K562 (cell line): ENCODE results near the gene STOM. TPM values are rescaled to one million over a fixed set of nuclear protein-coding genes. Genes with fewer than 3 reads are reported as not detected.

Experiments
- ATAC-seq: fragments of 200-7000 bp; cut with Tn5 transposase; 3 replicates; pipeline ENCODE4 v1.9.1; 2020; ENCODE audit warnings: moderate library complexity
- BruUV-seq: library from RNA; stranded (reverse); fragments of 400-500 nt; replicated peaks from 2 replicates; lab custom pipeline; 2021; lab: Mats Ljungman, UMichigan
- CTCF ChIA-PET: fragments of 300-600 bp; formaldehyde crosslinking; extraction: SDS; loops from one replicate; lab custom pipeline; 2021; ENCODE audit warnings: low intra/inter-chr PET ratio; lab: Yijun Ruan, JAX
- POLR2A ChIA-PET: fragments of 300-600, 350-650 bp; sonication (Branson Sonifier 250); formaldehyde crosslinking; extraction: SDS; loops from one replicate; lab custom pipeline; 2021; ENCODE audit warnings: antibody characterized with exemption, inconsistent platforms; lab: Yijun Ruan, JAX
- DNase-seq, 4 experiments: peaks; one replicate each; pipeline versions ENCODE4 v3.0.0 to v3.0.0-alpha.2; 2011 to 2018; ENCODE audit warnings: low spot score in 3 of 4, mixed read lengths in 3 of 4; ENCODE audit errors: extremely low read depth in 1 of 4
- FAIRE-seq: peaks from 2 replicates; lab custom pipeline; 2011; peaks lifted over from hg19 to GRCh38; lab: Jason Lieb, UNC
- H2AFZ ChIP-seq: 2 replicates; pipeline ENCODE4 v1.6.0; 2011; ENCODE audit warnings: low read depth, low read length, control low read depth, inconsistent platforms
- H3K27ac ChIP-seq: fragments of 200-600 bp; 3 replicates; pipeline ENCODE4 v1.8.0; 2011; ENCODE audit warnings: low read depth, mild to moderate bottlenecking, control low read depth, inconsistent platforms, low read length, moderate library complexity, mixed read lengths; ENCODE audit errors: extremely low read depth
- H3K27me3 ChIP-seq, 2 experiments: fragments of 300-600 bp in 1 of 2; 2 replicates in 1 of 2; 3 replicates in 1 of 2; pipeline versions ENCODE4 v1.6.0 to v1.8.0; 2011; ENCODE audit warnings: inconsistent platforms in 2 of 2, low read length in 2 of 2, mild to moderate bottlenecking in 1 of 2, mixed read lengths in 1 of 2, moderate library complexity in 1 of 2; ENCODE audit not compliant: control insufficient read depth in 2 of 2, insufficient read depth in 2 of 2
- H3K36me3 ChIP-seq: fragments of 300-600 bp; 3 replicates; pipeline ENCODE4 v1.8.0; 2011; ENCODE audit warnings: mild to moderate bottlenecking, low read length, inconsistent platforms; ENCODE audit not compliant: control insufficient read depth, insufficient read depth
- H3K4me1 ChIP-seq, 2 experiments: fragments of 200-600 bp in 1 of 2; replicated peaks in 1 of 2; 2 replicates in 1 of 2; 3 replicates in 1 of 2; pipeline versions ENCODE4 v1.5.1 to v1.8.0; 2011; ENCODE audit warnings: inconsistent platforms in 2 of 2, low read length in 2 of 2, mild to moderate bottlenecking in 1 of 2, mixed read lengths in 1 of 2, moderate library complexity in 1 of 2; ENCODE audit not compliant: control insufficient read depth in 2 of 2, insufficient read depth in 2 of 2
- H3K4me2 ChIP-seq: 2 replicates; pipeline ENCODE4 v1.6.1; 2011; ENCODE audit warnings: low read length, control low read depth, inconsistent platforms, mixed read lengths; ENCODE audit not compliant: insufficient read depth
- H3K4me3 ChIP-seq: fragments of 200-600 bp; sonication (generic), shearing (Covaris generic); 2 replicates; pipeline ENCODE4 v1.5.1; 2016; ENCODE audit warnings: control low read depth, inconsistent platforms
- H3K79me2 ChIP-seq: fragments of 200-600 bp; 3 replicates; pipeline ENCODE4 v1.8.0; 2011; ENCODE audit warnings: low read length, inconsistent platforms; ENCODE audit not compliant: control insufficient read depth, insufficient read depth
- H3K9ac ChIP-seq, 2 experiments: 2 replicates each; pipeline versions ENCODE4 v1.6.0 to v1.6.1; 2011; ENCODE audit warnings: low read depth in 2 of 2, low read length in 2 of 2, control low read depth in 1 of 2, inconsistent platforms in 1 of 2, mild to moderate bottlenecking in 1 of 2, mixed read lengths in 1 of 2; ENCODE audit not compliant: insufficient read depth in 1 of 2
- H3K9me1 ChIP-seq: one replicate; pipeline ENCODE4 v1.6.0; 2011; ENCODE audit warnings: inconsistent platforms, mild to moderate bottlenecking, low read length, moderate library complexity; ENCODE audit not compliant: control insufficient read depth, insufficient read depth
- H3K9me3 ChIP-seq: replicated peaks from 2 replicates; pipeline ENCODE4 v1.5.1; 2011; ENCODE audit warnings: low read depth, low read length, inconsistent platforms; ENCODE audit not compliant: control insufficient read depth, insufficient read depth
- H4K20me1 ChIP-seq: replicated peaks from 2 replicates; pipeline ENCODE4 v1.6.1; 2011; ENCODE audit warnings: low read length, inconsistent platforms, mixed read lengths; ENCODE audit not compliant: control insufficient read depth, insufficient read depth
- ELK3 ChIP-seq: fragments of 450-650 bp; formaldehyde crosslinking; IDR thresholded peaks from 2 replicates; pipeline ENCODE4 v1.4.0; 2020; ENCODE audit warnings: mild to moderate bottlenecking
- EP300 ChIP-seq: IDR thresholded peaks from 2 replicates; pipeline ENCODE4 v1.6.1; 2012; ENCODE audit warnings: low read length, improper control_type of control experiment
- ETV6 ChIP-seq, 3 experiments: fragments of 150-350 bp in 1 of 3; sonication (generic) in 1 of 3; formaldehyde crosslinking in 1 of 3; IDR thresholded peaks; 2 replicates each; pipeline versions ENCODE4 v1.6.1 to v1.8.0; 2014 to 2022; ENCODE audit warnings: borderline replicate concordance in 2 of 3, low read depth in 2 of 3, antibody characterized with exemption in 1 of 3, low read length in 1 of 3, mild to moderate bottlenecking in 1 of 3, missing genetic modification reagents in 1 of 3
- HNRNPL ChIP-seq: fragments of 200-400 bp; formaldehyde crosslinking; IDR thresholded peaks from 2 replicates; pipeline ENCODE4 v1.6.1; 2017; ENCODE audit warnings: low read depth, mild to moderate bottlenecking, low read length
- MEIS2 ChIP-seq: fragments of 450-650 bp; IDR thresholded peaks from 2 replicates; pipeline ENCODE4 v1.6.1; 2014; ENCODE audit warnings: mild to moderate bottlenecking; ENCODE audit not compliant: partially characterized antibody
- PRDM10 ChIP-seq: fragments of 450-650 bp; IDR thresholded peaks from 2 replicates; pipeline ENCODE4 v1.6.1; 2018; ENCODE audit not compliant: partially characterized antibody
- RBM39 ChIP-seq: fragments of 200-400 bp; formaldehyde crosslinking; optimal IDR thresholded peaks from 2 replicates; pipeline ENCODE3; 2018; ENCODE audit warnings: low read depth, low read length
- SMARCC2 ChIP-seq: fragments of 450-650 bp; IDR thresholded peaks from 2 replicates; pipeline ENCODE4 v1.6.1; 2017; ENCODE audit warnings: antibody characterized with exemption, moderate library complexity, mild to moderate bottlenecking, low read depth
- SREBF1 ChIP-seq: fragments of 150-350 bp; IDR thresholded peaks from 2 replicates; pipeline ENCODE4 v1.6.1; 2014; ENCODE audit warnings: antibody characterized with exemption, low read depth, low read length, borderline replicate concordance
- TCFL5 ChIP-seq: fragments of 250-450 bp; sonication (Bioruptor Pico); conservative IDR thresholded peaks from 2 replicates; pipeline ENCODE4 v1.6.1; 2021; ENCODE audit warnings: mild to moderate bottlenecking, moderate library complexity, matching md5 sums
- ZBTB43 ChIP-seq: sonication (generic); formaldehyde crosslinking; IDR thresholded peaks from 2 replicates; pipeline ENCODE4 v1.8.0; 2023; ENCODE audit warnings: mild to moderate bottlenecking, missing genetic modification reagents
- ZNF253 ChIP-seq: fragments of 250-450 bp; sonication (Bioruptor Pico); conservative IDR thresholded peaks from 2 replicates; pipeline ENCODE4 v1.6.1; 2021; ENCODE audit warnings: mild to moderate bottlenecking
- ZNF583 ChIP-seq: fragments of 250-450 bp; sonication (Bioruptor Pico); IDR thresholded peaks from 2 replicates; pipeline ENCODE4 v1.4.0; 2020
- ZNF586 ChIP-seq: fragments of 450-650 bp; formaldehyde crosslinking; conservative IDR thresholded peaks from 2 replicates; pipeline ENCODE4 v1.4.0; 2020; ENCODE audit warnings: mild to moderate bottlenecking, moderate library complexity
- WGBS: fragments of 100-300 bp; shearing (Covaris generic); methylation state at CpG from one replicate; pipeline ENCODE4 v1.1.6; 2016; ENCODE audit warnings: low coverage, mixed read lengths; ENCODE audit not compliant: insufficient coverage; ENCODE audit errors: missing lambda C conversion rate; 5-methylcytosine and 5-hydroxymethylcytosine counted together
- in situ Hi-C: fragments of 300-500 bp; cut with MboI; formaldehyde crosslinking; loops from 4 replicates; pipeline ENCODE4 v1.15.0; 2018; ENCODE audit warnings: inconsistent platforms, mixed read lengths
- intact Hi-C: fragments of 100-400 bp; cut with micrococcal nuclease; formaldehyde crosslinking; loops from 2 replicates; pipeline ENCODE4 v1.14.2; 2022
- polyA plus RNA-seq, 8 experiments: library from polyadenylated mRNA; depleted of rRNA in 4 of 8; stranded (reverse) in 5 of 8; unstranded in 3 of 8; fragments of >200 nt; fragmentation: Nextera tagmentation in 2 of 8; fragmentation: Illumina TruSeq in 1 of 8; extraction: Ambion mirVana in 2 of 8; extraction: Trizol in 1 of 8; gene quantifications; 2 replicates each; pipeline versions ENCODE4 v1.2.1 to v1.2.3, GENCODE V29; 2011 to 2014; ENCODE audit warnings: inconsistent platforms in 1 of 8, missing spikeins in 1 of 8
- total RNA-seq, 7 experiments: library from RNA; depleted of rRNA in 6 of 7; stranded (reverse); fragments of >200 nt in 6 of 7; fragmentation: Illumina TruSeq in 2 of 7; extraction: Trizol in 2 of 7; gene quantifications; 2 replicates each; pipeline versions ENCODE4 v1.2.1 to v1.2.3, GENCODE V29; 2011 to 2021; ENCODE audit warnings: low replicate concordance in 1 of 7
- TF ChIP-seq, protein P1 (sequence below): fragments of 450-650 bp; IDR thresholded peaks from 2 replicates; pipeline ENCODE4 v1.7.0; 2016; ENCODE audit warnings: borderline replicate concordance

STOM gene
- total and polyA plus RNA-seq, 9 of the 15 experiments (the other 6 are each of a cell fraction or from before 2014, with no cell fraction given), result 23.2 to 140 (median 43.9) TPM

DNA sequence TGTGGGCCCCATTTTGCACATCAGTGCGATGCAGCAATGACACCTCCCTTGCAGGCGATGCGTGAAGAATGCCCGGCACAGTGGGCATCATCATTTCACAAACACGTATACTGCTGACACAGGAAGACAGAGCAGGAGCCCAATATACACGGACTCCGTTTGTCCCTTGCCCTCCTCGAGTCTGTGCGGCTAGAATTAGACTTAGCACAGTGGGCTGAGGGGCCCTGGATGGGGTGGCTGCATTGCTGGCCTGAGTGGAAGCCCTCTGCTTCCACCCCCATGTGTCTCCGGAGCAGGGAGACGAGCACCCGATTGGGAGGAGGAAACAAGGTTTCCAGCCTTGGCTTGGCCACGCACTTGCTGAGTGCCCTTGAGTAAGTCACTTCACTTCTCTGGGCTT, 61.3 kb downstream of the STOM start:
- no peak for ATAC-seq
- FAIRE-seq, result no peak
- intact Hi-C loops (no loop called here), in situ Hi-C loops (no loop called here)
- Histone ChIP-seq H3K4me2 (no peak overlapping the region), H3K27ac (no peak overlapping the region), H3K79me2 (no peaks in the 10 kb centered on the region), H3K9me3 (no peaks in the 10 kb centered on the region), H2AFZ (no peak overlapping the region), H3K4me1 (peaks cover 0 to 5% of the 10 kb centered on the region in 2 experiments; a peak in 1 of 5 replicates), H3K9me1 (no peaks in the 10 kb centered on the region), H3K4me3 (no peak overlapping the region), H3K27me3 (no peaks in the 10 kb centered on the region), H4K20me1 (no peaks in the 10 kb centered on the region), H3K36me3 (no peaks in the 10 kb centered on the region; the same call in 2 of the 3 replicates), H3K9ac (no peak overlapping the region; a peak in 1 of 4 replicates)
- ChIA-PET CTCF (interaction anchor here (0.5 kb wide), 1 partner anchor 11 kb away, joined by 4 read pairs; no protein-coding TSS in a partner anchor), POLR2A (interaction anchor here (1.0 kb wide), 1 partner anchor 21 kb away, joined by 5 read pairs; no protein-coding TSS in a partner anchor)
- BruUV-seq, result no TSS peak
- no peak for DNase-seq
- WGBS, result 43% methylated on average over 12 of the region's 13 CpGs
- TF ChIP-seq ZNF586 (CRISPR knock-in tag), result no peak
- no peak for TF ChIP-seq PRDM10
- TF ChIP-seq MEIS2, result no peak
- TF ChIP-seq EP300, result no peak
- no peak for TF ChIP-seq ELK3 (CRISPR knock-in tag)
- no peak for TF ChIP-seq ZNF583 (CRISPR knock-in tag)
- no peak for TF ChIP-seq ETV6 (IDR thresholded peaks at IDR 0.05; ENCODE audit: borderline replicate concordance in 1 of 2, low read depth in 2 of 2, low read length in 1 of 2)
- no peak for TF ChIP-seq ETV6 (CRISPR knock-in tag; IDR thresholded peaks at IDR 0.05; ENCODE audit: borderline replicate concordance)
- no peak for TF ChIP-seq ZNF253 (CRISPR knock-in tag)
- no peak for TF ChIP-seq HNRNPL
- TF ChIP-seq SMARCC2, result no peak
- TF ChIP-seq, protein P1, sequence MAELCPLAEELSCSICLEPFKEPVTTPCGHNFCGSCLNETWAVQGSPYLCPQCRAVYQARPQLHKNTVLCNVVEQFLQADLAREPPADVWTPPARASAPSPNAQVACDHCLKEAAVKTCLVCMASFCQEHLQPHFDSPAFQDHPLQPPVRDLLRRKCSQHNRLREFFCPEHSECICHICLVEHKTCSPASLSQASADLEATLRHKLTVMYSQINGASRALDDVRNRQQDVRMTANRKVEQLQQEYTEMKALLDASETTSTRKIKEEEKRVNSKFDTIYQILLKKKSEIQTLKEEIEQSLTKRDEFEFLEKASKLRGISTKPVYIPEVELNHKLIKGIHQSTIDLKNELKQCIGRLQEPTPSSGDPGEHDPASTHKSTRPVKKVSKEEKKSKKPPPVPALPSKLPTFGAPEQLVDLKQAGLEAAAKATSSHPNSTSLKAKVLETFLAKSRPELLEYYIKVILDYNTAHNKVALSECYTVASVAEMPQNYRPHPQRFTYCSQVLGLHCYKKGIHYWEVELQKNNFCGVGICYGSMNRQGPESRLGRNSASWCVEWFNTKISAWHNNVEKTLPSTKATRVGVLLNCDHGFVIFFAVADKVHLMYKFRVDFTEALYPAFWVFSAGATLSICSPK, result no peak
- no peak for TF ChIP-seq SREBF1
- TF ChIP-seq ZBTB43 (CRISPR knock-in tag), result no peak
- TF ChIP-seq RBM39, result no peak
- TF ChIP-seq TCFL5 (CRISPR knock-in tag), result no peak
